ENCODE measurements around the gene DDX27.
A peak's percentile ranks its signal among the peaks of the same experiment; 100 is the strongest.
"Not testable (repeated sequence)": the region's sequence is repeated elsewhere in the genome, so short reads cannot be mapped to it uniquely, and the experiment has no call there.

The DDX27 gene

DNA sequence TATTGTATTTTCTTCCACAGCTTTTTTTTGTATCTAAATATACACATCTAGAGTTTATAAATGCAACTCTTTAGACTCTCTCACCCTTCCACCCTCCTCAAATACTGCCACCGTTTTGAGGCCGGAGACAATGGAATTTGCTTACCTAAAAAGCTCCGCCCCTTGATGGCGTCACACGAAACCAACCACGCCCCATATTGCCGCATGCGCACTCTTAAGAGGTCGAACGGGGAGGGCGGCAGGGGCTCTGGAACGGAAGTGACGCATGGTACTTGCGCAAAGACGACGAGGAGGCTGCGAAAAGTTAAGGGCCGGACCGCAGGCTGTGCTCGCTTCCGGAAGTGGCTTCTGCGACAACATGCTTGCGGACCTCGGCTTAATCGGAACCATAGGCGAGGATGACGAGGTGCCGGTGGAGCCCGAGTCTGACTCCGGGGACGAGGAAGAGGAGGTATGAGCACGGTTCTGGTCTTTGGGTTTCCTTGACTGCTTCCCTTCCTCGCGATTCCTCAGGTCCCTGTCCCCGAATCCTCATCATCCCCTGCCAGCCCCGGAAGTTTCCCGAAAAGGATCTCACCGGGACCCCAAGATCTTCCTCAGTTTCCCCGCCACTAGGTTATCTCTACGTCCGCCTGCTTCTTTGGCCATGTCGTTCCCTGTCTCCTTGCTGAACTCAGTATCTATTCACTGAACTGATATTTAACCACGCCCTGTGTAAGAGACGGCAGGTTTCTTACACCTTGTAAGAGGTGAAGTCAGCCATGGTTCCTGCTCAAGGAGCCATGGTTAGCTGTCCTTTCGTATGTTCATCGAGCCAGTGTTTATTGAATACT lies at the start of gene DDX27:
DDX27 (plus strand) TSS at position 326 of the 833 bp plus-strand sequence; CDS start at position 359, 33 bp downstream.
- DNase-seq, result peak; percentile 98

DNA sequence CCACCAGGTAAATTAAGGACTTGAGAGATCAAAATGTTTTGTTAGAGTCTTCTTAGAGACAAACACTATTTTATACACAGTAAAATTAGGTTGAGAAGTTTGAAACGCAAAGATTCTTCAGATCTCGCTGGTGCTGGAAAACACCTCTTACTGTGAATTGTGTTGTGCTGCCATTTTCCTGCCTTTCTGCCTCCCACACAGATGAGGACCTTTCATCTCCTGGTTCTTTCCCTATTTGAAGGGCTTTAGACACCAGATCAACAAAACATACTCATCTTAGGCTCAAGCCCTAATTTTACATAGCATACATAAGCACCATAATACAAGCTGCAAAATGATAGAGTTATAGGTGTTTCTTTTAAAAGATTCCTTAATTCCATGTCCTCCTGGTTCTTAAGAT lies 49.7 kb upstream of the DDX27 start:
- DNase-seq, result no peak

- no peak for DNase-seq
Measured at GRCh38 chr20:49170714-49171113, 48.5 kb upstream of the DDX27 start.

DNA sequence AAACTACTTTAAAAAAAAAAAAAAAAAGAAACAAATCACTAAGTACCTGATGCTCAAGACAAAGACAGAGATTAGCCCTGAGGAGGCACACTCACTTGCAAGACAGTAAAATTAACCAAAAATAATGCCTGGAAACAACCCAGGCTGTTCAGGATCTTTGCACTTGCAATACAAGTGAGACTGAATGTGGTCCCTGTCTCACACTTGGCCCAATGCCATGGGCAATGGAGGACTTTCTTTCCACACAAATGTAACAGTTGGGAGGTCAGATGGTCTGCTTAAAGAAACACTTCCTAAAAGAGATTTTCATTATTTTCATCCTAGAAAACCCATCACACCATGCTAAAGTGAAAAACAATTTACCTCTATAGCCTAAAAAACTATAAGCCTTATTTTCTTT lies 47.3 kb upstream of the DDX27 start:
- DNase-seq, result no peak

DNA sequence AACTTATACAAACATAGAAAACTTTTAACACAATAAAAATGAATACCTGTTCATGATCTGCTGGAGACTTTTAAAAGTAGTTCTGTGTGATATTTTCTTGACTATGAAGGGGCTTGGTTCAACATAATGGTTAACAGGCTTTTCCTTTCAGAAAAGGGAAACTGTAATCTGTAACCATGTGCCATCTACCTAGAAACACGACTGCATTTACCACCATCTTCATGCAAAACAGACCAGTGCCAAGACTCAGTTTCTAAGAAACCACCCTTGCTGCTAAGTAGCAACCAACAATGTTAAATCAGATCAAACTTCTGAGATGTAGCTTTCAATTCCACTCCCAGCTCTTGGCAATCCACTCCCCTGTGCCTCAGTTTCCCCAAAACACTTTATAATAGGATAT lies 46.8 kb upstream of the DDX27 start:
- DNase-seq, result no peak

GRCh38 chr20:49174183-49174582 lies 45.0 kb upstream of the DDX27 start:
- no peak for DNase-seq

DNA sequence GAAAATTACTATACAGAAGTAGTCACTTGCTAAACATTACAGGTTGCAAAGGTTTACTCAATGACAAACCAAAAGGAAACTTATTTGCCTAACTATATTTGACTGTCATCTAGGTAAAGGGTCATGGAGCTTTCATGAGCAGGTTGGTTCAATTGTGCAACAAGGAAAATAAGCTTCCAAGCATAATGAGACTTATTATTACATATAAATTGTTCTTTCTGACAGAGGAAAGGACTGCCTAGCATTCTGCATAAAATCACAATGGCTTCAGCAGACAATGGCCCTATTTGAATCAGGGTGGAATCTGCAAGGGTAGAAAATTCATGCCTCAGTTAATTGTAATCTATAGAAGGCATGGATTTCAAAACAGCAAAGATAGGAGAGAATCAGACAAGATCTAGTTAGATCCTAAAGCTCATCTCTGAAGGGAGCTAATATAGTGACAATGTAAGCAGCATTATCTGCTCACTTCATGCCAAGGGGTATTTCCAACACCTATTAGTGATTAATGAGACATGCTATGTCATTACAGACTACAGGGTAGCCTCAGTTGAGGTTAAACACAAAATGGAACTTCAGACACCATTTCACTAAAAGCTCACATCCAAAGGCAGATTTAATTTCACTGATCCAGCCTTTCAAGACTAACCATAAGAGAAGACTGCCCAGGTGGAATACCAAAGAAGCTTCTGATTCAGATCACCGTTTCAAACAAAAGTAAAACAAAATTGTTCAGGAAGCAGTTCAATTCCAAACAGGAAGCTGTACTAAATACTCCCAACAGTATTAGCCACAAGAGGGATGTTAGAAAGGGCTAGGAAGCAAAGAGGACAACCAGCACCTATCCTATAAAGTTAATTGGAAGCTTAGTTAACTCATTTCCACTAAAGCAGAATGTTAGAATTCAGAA lies 39.6 kb upstream of the DDX27 start:
- DNase-seq, result peak in 1 of 2 experiments; percentile 8

GRCh38 chr20:49181265-49181877 lies 37.8 kb upstream of the DDX27 start:
- DNase-seq, result no peak

GRCh38 chr20:49183444-49183843 lies 35.8 kb upstream of the DDX27 start:
- DNase-seq, result no peak

- not testable (repeated sequence) for DNase-seq
Measured at GRCh38 chr20:49184084-49184501, 35.1 kb upstream of the DDX27 start.

DNA sequence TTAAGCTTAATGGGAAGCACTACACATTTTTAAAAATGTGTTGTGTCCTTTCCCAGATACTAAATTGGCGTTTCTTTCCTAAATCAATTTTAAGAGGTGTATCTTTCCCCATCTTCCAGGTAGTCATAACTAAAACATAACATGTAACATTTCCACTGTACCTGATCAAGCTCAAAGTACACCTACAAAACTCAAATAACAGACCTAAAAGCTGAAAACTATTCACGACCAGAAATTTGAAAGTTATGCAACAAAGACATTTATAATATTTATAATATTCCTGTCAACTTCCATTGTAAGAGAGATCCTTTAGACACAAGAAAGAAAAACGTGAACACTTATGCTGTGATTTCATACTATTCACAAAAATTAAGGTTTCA lies 34.5 kb upstream of the DDX27 start:
- DNase-seq, result no peak

GRCh38 chr20:49185071-49185761 lies 34.0 kb upstream of the DDX27 start:
- no peak for DNase-seq

DNA sequence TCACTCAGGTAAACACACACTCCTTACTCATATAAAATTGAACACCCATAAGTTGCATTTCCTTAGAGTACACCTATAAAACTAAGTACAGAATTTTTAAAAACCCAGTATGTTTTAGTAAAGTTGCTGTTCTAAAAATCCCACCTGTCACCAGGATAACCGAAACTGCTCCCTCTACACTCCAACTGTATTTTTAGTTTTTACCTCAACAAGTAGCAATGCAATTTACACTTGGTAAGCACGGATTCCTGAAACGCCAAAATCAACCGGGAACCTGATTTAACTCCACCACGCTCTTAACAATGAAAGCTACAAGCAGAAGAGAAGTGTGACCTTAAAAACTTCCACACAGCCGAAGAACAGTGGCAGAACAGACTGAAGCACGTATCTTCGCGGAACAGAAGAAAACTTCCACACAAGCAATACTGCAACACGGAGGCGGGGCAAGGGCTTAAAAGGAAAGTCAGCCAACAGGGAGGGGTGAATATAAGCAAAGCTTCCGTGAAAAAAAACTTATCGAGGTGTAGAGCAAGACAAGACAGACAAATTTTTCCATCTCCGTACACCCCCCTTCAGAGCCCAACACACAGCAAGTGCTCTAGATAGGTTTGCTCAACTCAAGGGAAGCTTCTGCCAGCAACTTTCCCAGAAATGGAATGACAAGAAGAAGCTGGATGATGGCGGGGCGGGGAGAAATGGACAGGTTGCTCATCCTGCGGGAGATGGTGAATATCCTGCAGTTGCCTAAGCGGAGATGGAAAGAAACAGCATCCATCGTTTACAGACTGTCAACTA lies 32.5 kb upstream of the DDX27 start:
- DNase-seq, result peak; percentile 74 to 79

DNA sequence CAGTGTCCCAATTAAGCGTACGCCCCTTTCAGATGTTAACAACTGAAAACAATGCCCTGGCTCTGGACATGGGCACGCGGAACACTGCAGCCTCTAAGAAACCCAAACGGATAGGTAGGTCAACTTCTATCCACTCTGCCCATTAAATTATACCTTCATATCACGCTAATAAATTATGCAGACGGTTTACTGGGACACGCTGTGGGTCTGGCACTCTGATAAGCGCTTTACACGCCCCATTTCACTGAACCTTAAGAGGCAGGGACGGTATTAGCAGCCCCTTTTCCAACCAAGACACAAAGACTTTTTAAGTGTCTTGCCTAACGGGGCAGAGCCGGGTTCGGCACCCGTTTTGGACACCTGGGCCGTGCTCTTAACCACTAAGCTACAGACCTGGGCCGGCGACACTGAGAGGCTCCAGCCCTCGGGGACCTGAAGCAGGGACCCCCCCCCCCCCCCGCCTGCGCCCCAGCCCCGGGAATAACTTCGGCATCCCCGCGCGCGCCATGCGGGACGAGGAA lies 31.8 kb upstream of the DDX27 start:
- peak; percentile 36 to 38 for DNase-seq

GRCh38 chr20:49187851-49188641 lies 31.2 kb upstream of the DDX27 start, which contains the start of gene STAU1:
Gene STAU1 (minus strand): TSS chr20:49188334. CDS start chr20:49166201, 22,133 bp downstream.
- peak; percentile 85 to 92 for DNase-seq

GRCh38 chr20:49192944-49193518 lies 26.2 kb upstream of the DDX27 start:
- not testable (repeated sequence) for DNase-seq

- DNase-seq, result no peak
Measured at GRCh38 chr20:49199729-49200293, 19.4 kb upstream of the DDX27 start.

DNA sequence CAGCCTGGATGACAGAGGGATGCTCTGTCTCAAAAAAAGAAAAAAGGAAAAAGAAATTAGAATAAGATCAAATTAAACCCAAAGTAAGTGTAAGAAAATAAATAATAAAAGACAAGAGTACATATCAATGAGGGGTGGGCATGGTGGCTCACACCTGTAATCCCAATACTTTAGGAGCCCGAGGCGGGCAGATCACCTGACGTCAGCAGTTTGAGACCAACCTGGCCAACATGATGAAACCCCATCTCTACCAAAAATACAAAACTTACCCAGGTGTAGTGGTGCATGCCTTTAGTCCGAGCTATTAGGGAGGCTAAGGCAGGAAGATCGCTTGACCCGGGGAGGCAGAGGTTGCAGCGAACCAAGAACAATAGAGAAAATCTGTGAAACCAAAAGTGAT lies 16.2 kb upstream of the DDX27 start:
- DNase-seq, result no peak

DNA sequence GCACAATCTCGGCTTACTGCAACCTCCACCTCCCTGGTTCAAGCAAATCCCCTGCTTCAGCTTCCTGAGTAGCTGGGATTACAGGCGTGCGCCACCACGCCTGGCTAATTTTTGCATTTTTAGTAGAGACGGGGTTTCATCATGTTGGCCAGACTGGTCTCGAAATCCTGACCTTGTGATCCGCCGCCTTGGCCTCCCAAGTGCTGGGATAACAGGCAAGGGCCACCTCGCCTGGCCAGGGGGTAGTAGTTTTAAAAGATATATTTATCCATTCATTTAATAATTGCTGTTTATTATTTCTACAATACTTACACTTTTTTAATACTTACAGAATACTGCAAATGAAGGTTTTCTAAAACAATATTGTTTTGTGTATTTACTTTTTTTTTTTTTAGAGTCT lies 15.5 kb upstream of the DDX27 start:
- no peak for DNase-seq

GRCh38 chr20:49207076-49207475 lies 12.1 kb upstream of the DDX27 start:
- DNase-seq, result peak; percentile 48 to 50
